ENCODE measurements around the gene ZNF609.

Gene ZNF609

GRCh38 chr15:64501396-64501715, 41.0 kb downstream of the ZNF609 start:
- Histone ChIP-seq H3K4me3 (ENCODE audit: low read depth in 1 of 2, low read length in 2 of 2) (no peak overlapping the region), H3K36me3 (ENCODE audit: control insufficient read depth in 1 of 2, insufficient read depth in 2 of 2, low read length in 2 of 2) (peaks cover 13 to 28% of the 10 kb centered on the region in 2 donors), H3K27me3 (ENCODE audit: control insufficient read depth in 1 of 2, insufficient read depth in 2 of 2, low read length in 2 of 2) (no peaks in the 10 kb centered on the region), H3K27ac (ENCODE audit: low read depth, low read length) (no peak overlapping the region), H3K9ac (ENCODE audit: low read depth in 1 of 2, low read length in 2 of 2) (no peak overlapping the region), H3K9me3 (ENCODE audit: control insufficient read depth in 1 of 2, low read length in 2 of 2) (no peaks in the 10 kb centered on the region), H3K4me1 (ENCODE audit: control insufficient read depth in 1 of 2, insufficient read depth in 2 of 2, low read length in 2 of 2) (peaks cover 26 to 30% of the 10 kb centered on the region in 2 donors)

- Histone ChIP-seq H3K27ac (ENCODE audit: low read depth, low read length) (no peak overlapping the region), H3K36me3 (ENCODE audit: control insufficient read depth in 1 of 2, insufficient read depth in 2 of 2, low read length in 2 of 2) (peaks cover 13 to 28% of the 10 kb centered on the region in 2 donors), H3K27me3 (ENCODE audit: control insufficient read depth in 1 of 2, insufficient read depth in 2 of 2, low read length in 2 of 2) (no peaks in the 10 kb centered on the region), H3K4me1 (ENCODE audit: control insufficient read depth in 1 of 2, insufficient read depth in 2 of 2, low read length in 2 of 2) (peaks cover 33 to 35% of the 10 kb centered on the region in 2 donors), H3K9me3 (ENCODE audit: control insufficient read depth in 1 of 2, low read length in 2 of 2) (no peaks in the 10 kb centered on the region), H3K9ac (ENCODE audit: low read depth in 1 of 2, low read length in 2 of 2) (no peak overlapping the region), H3K4me3 (ENCODE audit: low read depth in 1 of 2, low read length in 2 of 2) (no peak overlapping the region)
Observed at GRCh38 chr15:64502151-64502550, 41.8 kb downstream of the ZNF609 start.

- Histone ChIP-seq H3K4me1 (ENCODE audit: control insufficient read depth in 1 of 2, insufficient read depth in 2 of 2, low read length in 2 of 2) (peaks cover 37 to 39% of the 10 kb centered on the region in 2 donors), H3K9ac (ENCODE audit: low read depth in 1 of 2, low read length in 2 of 2) (no peak overlapping the region), H3K36me3 (ENCODE audit: control insufficient read depth in 1 of 2, insufficient read depth in 2 of 2, low read length in 2 of 2) (peaks cover 13 to 28% of the 10 kb centered on the region in 2 donors), H3K4me3 (ENCODE audit: low read depth in 1 of 2, low read length in 2 of 2) (peak overlapping the region in 1 of 2 donors; percentile 47), H3K27me3 (ENCODE audit: control insufficient read depth in 1 of 2, insufficient read depth in 2 of 2, low read length in 2 of 2) (no peaks in the 10 kb centered on the region), H3K9me3 (ENCODE audit: control insufficient read depth in 1 of 2, low read length in 2 of 2) (no peaks in the 10 kb centered on the region), H3K27ac (ENCODE audit: low read depth, low read length) (no peak overlapping the region)
Observed at GRCh38 chr15:64502551-64502950, 42.2 kb downstream of the ZNF609 start.

GRCh38 chr15:64503197-64503596, 42.8 kb downstream of the ZNF609 start:
- no peaks in the 10 kb centered on the region for H3K9me3 ChIP-seq (ENCODE audit: control insufficient read depth in 1 of 2, low read length in 2 of 2)
- peaks cover 13 to 28% of the 10 kb centered on the region in 2 donors for H3K36me3 ChIP-seq (ENCODE audit: control insufficient read depth in 1 of 2, insufficient read depth in 2 of 2, low read length in 2 of 2)
- no peaks in the 10 kb centered on the region for H3K27me3 ChIP-seq (ENCODE audit: control insufficient read depth in 1 of 2, insufficient read depth in 2 of 2, low read length in 2 of 2)
- H3K4me3 ChIP-seq (ENCODE audit: low read depth in 1 of 2, low read length in 2 of 2): peak overlapping the region; percentile 0 to 47
- peak overlapping the region; percentile 13 to 20 for H3K9ac ChIP-seq (ENCODE audit: low read depth in 1 of 2, low read length in 2 of 2)
- H3K4me1 ChIP-seq (ENCODE audit: control insufficient read depth in 1 of 2, insufficient read depth in 2 of 2, low read length in 2 of 2): peaks cover 44 to 45% of the 10 kb centered on the region in 2 donors
- H3K27ac ChIP-seq (ENCODE audit: low read depth, low read length): peak overlapping the region; percentile 22

- Histone ChIP-seq H3K4me1 (ENCODE audit: control insufficient read depth in 1 of 2, insufficient read depth in 2 of 2, low read length in 2 of 2) (peaks cover 46 to 47% of the 10 kb centered on the region in 2 donors), H3K36me3 (ENCODE audit: control insufficient read depth in 1 of 2, insufficient read depth in 2 of 2, low read length in 2 of 2) (peaks cover 13 to 28% of the 10 kb centered on the region in 2 donors), H3K27me3 (ENCODE audit: control insufficient read depth in 1 of 2, insufficient read depth in 2 of 2, low read length in 2 of 2) (no peaks in the 10 kb centered on the region), H3K9me3 (ENCODE audit: control insufficient read depth in 1 of 2, low read length in 2 of 2) (no peaks in the 10 kb centered on the region), H3K9ac (ENCODE audit: low read depth in 1 of 2, low read length in 2 of 2) (peak overlapping the region; percentile 10 to 20), H3K27ac (ENCODE audit: low read depth, low read length) (no peak overlapping the region), H3K4me3 (ENCODE audit: low read depth in 1 of 2, low read length in 2 of 2) (peak overlapping the region; percentile 0 to 47)
Observed at GRCh38 chr15:64503640-64504039, 43.3 kb downstream of the ZNF609 start.

- no peaks in the 10 kb centered on the region for H3K27me3 ChIP-seq (ENCODE audit: control insufficient read depth in 1 of 2, insufficient read depth in 2 of 2, low read length in 2 of 2)
- no peaks in the 10 kb centered on the region for H3K9me3 ChIP-seq (ENCODE audit: control insufficient read depth in 1 of 2, low read length in 2 of 2)
- peak overlapping the region in 1 of 2 donors; percentile 12 for H3K9ac ChIP-seq (ENCODE audit: low read depth in 1 of 2, low read length in 2 of 2)
- peaks cover 0 to 3% of the 10 kb centered on the region in 2 donors for H3K36me3 ChIP-seq (ENCODE audit: control insufficient read depth in 1 of 2, insufficient read depth in 2 of 2, low read length in 2 of 2)
- peaks cover 32 to 41% of the 10 kb centered on the region in 2 donors for H3K4me1 ChIP-seq (ENCODE audit: control insufficient read depth in 1 of 2, insufficient read depth in 2 of 2, low read length in 2 of 2)
- no peak overlapping the region for H3K27ac ChIP-seq (ENCODE audit: low read depth, low read length)
- H3K4me3 ChIP-seq (ENCODE audit: low read depth in 1 of 2, low read length in 2 of 2): no peak overlapping the region
Observed at GRCh38 chr15:64507293-64507802, 47.0 kb downstream of the ZNF609 start.

- Histone ChIP-seq H3K27me3 (ENCODE audit: control insufficient read depth in 1 of 2, insufficient read depth in 2 of 2, low read length in 2 of 2) (no peaks in the 10 kb centered on the region), H3K9me3 (ENCODE audit: control insufficient read depth in 1 of 2, low read length in 2 of 2) (no peaks in the 10 kb centered on the region), H3K4me3 (ENCODE audit: low read depth in 1 of 2, low read length in 2 of 2) (no peak overlapping the region), H3K36me3 (ENCODE audit: control insufficient read depth in 1 of 2, insufficient read depth in 2 of 2, low read length in 2 of 2) (peaks cover 0 to 3% of the 10 kb centered on the region in 2 donors), H3K4me1 (ENCODE audit: control insufficient read depth in 1 of 2, insufficient read depth in 2 of 2, low read length in 2 of 2) (peaks cover 28 to 37% of the 10 kb centered on the region in 2 donors), H3K9ac (ENCODE audit: low read depth in 1 of 2, low read length in 2 of 2) (no peak overlapping the region), H3K27ac (ENCODE audit: low read depth, low read length) (no peak overlapping the region)
Observed at GRCh38 chr15:64507845-64508244, 47.5 kb downstream of the ZNF609 start.

GRCh38 chr15:64513823-64514222, 53.4 kb downstream of the ZNF609 start:
- H3K4me3 ChIP-seq (ENCODE audit: low read depth in 1 of 2, low read length in 2 of 2): no peak overlapping the region
- no peaks in the 10 kb centered on the region for H3K36me3 ChIP-seq (ENCODE audit: control insufficient read depth in 1 of 2, insufficient read depth in 2 of 2, low read length in 2 of 2)
- H3K4me1 ChIP-seq (ENCODE audit: control insufficient read depth in 1 of 2, insufficient read depth in 2 of 2, low read length in 2 of 2): peaks cover 4 to 7% of the 10 kb centered on the region in 2 donors
- H3K27me3 ChIP-seq (ENCODE audit: control insufficient read depth in 1 of 2, insufficient read depth in 2 of 2, low read length in 2 of 2): no peaks in the 10 kb centered on the region
- H3K9me3 ChIP-seq (ENCODE audit: control insufficient read depth in 1 of 2, low read length in 2 of 2): no peaks in the 10 kb centered on the region
- no peak overlapping the region for H3K27ac ChIP-seq (ENCODE audit: low read depth, low read length)
- H3K9ac ChIP-seq (ENCODE audit: low read depth in 1 of 2, low read length in 2 of 2): no peak overlapping the region

GRCh38 chr15:64515196-64515595, 54.8 kb downstream of the ZNF609 start:
- no peak overlapping the region for H3K9ac ChIP-seq (ENCODE audit: low read depth in 1 of 2, low read length in 2 of 2)
- H3K9me3 ChIP-seq (ENCODE audit: control insufficient read depth in 1 of 2, low read length in 2 of 2): no peaks in the 10 kb centered on the region
- no peak overlapping the region for H3K4me3 ChIP-seq (ENCODE audit: low read depth in 1 of 2, low read length in 2 of 2)
- H3K4me1 ChIP-seq (ENCODE audit: control insufficient read depth in 1 of 2, insufficient read depth in 2 of 2, low read length in 2 of 2): peaks cover 4 to 10% of the 10 kb centered on the region in 2 donors
- H3K27ac ChIP-seq (ENCODE audit: low read depth, low read length): no peak overlapping the region
- no peaks in the 10 kb centered on the region for H3K36me3 ChIP-seq (ENCODE audit: control insufficient read depth in 1 of 2, insufficient read depth in 2 of 2, low read length in 2 of 2)
- H3K27me3 ChIP-seq (ENCODE audit: control insufficient read depth in 1 of 2, insufficient read depth in 2 of 2, low read length in 2 of 2): no peaks in the 10 kb centered on the region

- H3K27ac ChIP-seq (ENCODE audit: low read depth, low read length): no peak overlapping the region
Observed at GRCh38 chr15:64515825-64516224, 55.4 kb downstream of the ZNF609 start.

More at GRCh38 chr15:64515825-64516224, 55.4 kb downstream of the ZNF609 start:
- no peak overlapping the region for H3K9ac ChIP-seq (ENCODE audit: low read depth in 1 of 2, low read length in 2 of 2)
- no peaks in the 10 kb centered on the region for H3K27me3 ChIP-seq (ENCODE audit: control insufficient read depth in 1 of 2, insufficient read depth in 2 of 2, low read length in 2 of 2)
- no peak overlapping the region for H3K4me3 ChIP-seq (ENCODE audit: low read depth in 1 of 2, low read length in 2 of 2)
- no peaks in the 10 kb centered on the region for H3K36me3 ChIP-seq (ENCODE audit: control insufficient read depth in 1 of 2, insufficient read depth in 2 of 2, low read length in 2 of 2)
- H3K9me3 ChIP-seq (ENCODE audit: control insufficient read depth in 1 of 2, low read length in 2 of 2): no peaks in the 10 kb centered on the region
- H3K4me1 ChIP-seq (ENCODE audit: control insufficient read depth in 1 of 2, insufficient read depth in 2 of 2, low read length in 2 of 2): peaks cover 7 to 15% of the 10 kb centered on the region in 2 donors

Data from duodenal mucosa (tissue), 2 donors.